Measurements from ENCODE around the gene FAM13B. TPM values are rescaled to one million over a fixed set of nuclear protein-coding genes. Genes with fewer than 3 reads are reported as not detected.

FAM13B gene
- total and polyA plus RNA-seq, 10 of the 15 experiments (the other 5 are each of a cell fraction or from before 2014, with no cell fraction given), result 3.6 to 30.0 (median 20.3) TPM

- TF ChIP-seq ZNF687 (IDR thresholded peaks at IDR 0.05), result no peak
- no peak for TF ChIP-seq MAX (IDR thresholded peaks at IDR 0.05; ENCODE audit: low read depth, low read length)
These were observed 5.9 kb upstream of the FAM13B start (continued) for GRCh38 chr5:138038826-138039225.

GRCh38 chr5:138037907-138038633 is 5.2 kb upstream of the FAM13B start:
- H3K27ac ChIP-seq (ENCODE audit: control insufficient read depth, insufficient read depth), result peak overlapping the region; percentile 40
- ChIA-PET CTCF (interaction anchor here (0.8 to 8.8 kb wide), 16 partner anchors 11 to 408 kb away, joined by 3 to 398 read pairs (median 10); no protein-coding TSS in a partner anchor), RAD21 (ENCODE audit: unreplicated experiment) (interaction anchor here (0.6 to 5.0 kb wide), 12 partner anchors 8 to 150 kb away, joined by 3 to 60 read pairs (median 7); partner anchors contain the start of genes PKD2L2 and WNT8A), POLR2A (interaction anchor here (0.8 to 2.6 kb wide), 3 partner anchors 11 to 192 kb away, joined by 3 to 9 read pairs (median 3); no protein-coding TSS in a partner anchor), SMC1A (ENCODE audit: uncharacterized antibody, unreplicated experiment) (interaction anchor here (0.7 to 10.4 kb wide), 10 partner anchors 9 to 258 kb away, joined by 3 to 207 read pairs (median 4); no protein-coding TSS in a partner anchor)
- no TSS peak for BruUV-seq (replicated peaks)
- H4K20me1 ChIP-seq (ENCODE audit: control insufficient read depth, insufficient read depth), result no peaks in the 10 kb centered on the region
- H3K9ac ChIP-seq (ENCODE audit: control insufficient read depth, insufficient read depth, low read length), result no peak overlapping the region
- 7% methylated on average over 1 of the region's 1 CpG for WGBS (ENCODE audit: insufficient coverage, insufficient replicate concordance, low lambda C conversion rate, missing lambda C conversion rate)
- intact Hi-C loops (cut with micrococcal nuclease; ENCODE audit: unreplicated experiment), result loop anchor here (10.0 kb wide), 2 partner anchors 317 to 413 kb away; partner anchors contain the start of gene KDM3B
- ATAC-seq (peak; percentile 37), DNase-seq (ENCODE audit: low read depth, low spot score) (no peak), FAIRE-seq (no peak)
- peak overlapping the region; percentile 31; the same call in 1 of the 2 replicates for H2AFZ ChIP-seq (ENCODE audit: control insufficient read depth, low read depth, low read length)
- H3K9me3 ChIP-seq (replicated peaks; ENCODE audit: control insufficient read depth, insufficient read depth, low read length), result no peaks in the 10 kb centered on the region
- in situ Hi-C loops (cut with MboI), result no loop called here
- H3K4me3 ChIP-seq, result no peak overlapping the region
- peaks cover 5% of the 10 kb centered on the region for H3K79me2 ChIP-seq (ENCODE audit: control insufficient read depth, insufficient read depth, low read length)
- H3K4me1 ChIP-seq (ENCODE audit: control insufficient read depth, insufficient read depth, low read length), result peaks cover 22% of the 10 kb centered on the region
- peak overlapping the region; percentile 0; the same call in 1 of the 2 replicates for H3K4me2 ChIP-seq (ENCODE audit: control insufficient read depth, insufficient read depth)
- no peaks in the 10 kb centered on the region for H3K27me3 ChIP-seq (replicated peaks in 1 of 2; ENCODE audit: control insufficient read depth in 2 of 2, insufficient read depth in 2 of 2, low read length in 1 of 2)
- H3K36me3 ChIP-seq (ENCODE audit: control insufficient read depth in 2 of 2, insufficient read depth in 2 of 2, low read length in 1 of 2), result no peaks in the 10 kb centered on the region
- TF ChIP-seq NFIC (IDR thresholded peaks at IDR 0.05; ENCODE audit: low read depth, low read length), result peak; percentile 58; the same call in 1 of the 2 replicates
- no peak for TF ChIP-seq BACH1 (IDR thresholded peaks at IDR 0.05; ENCODE audit: borderline replicate concordance)
- no peak for TF ChIP-seq FOXM1 (IDR thresholded peaks at IDR 0.05; ENCODE audit: low read depth, low read length)
- TF ChIP-seq SREBF1 (IDR thresholded peaks at IDR 0.05; ENCODE audit: low read length), result no peak
- no peak for TF ChIP-seq ATF7 (IDR thresholded peaks at IDR 0.05; ENCODE audit: low read depth)
- no peak for TF ChIP-seq NRF1 (conservative IDR thresholded peaks at IDR 0.05; ENCODE audit: low read depth, low read length)
- TF ChIP-seq EP300 (IDR thresholded peaks at IDR 0.05; ENCODE audit: borderline replicate concordance in 1 of 2, control insufficient read depth in 1 of 2, low read depth in 2 of 2, low read length in 2 of 2), result no peak
- no peak for TF ChIP-seq CHD1 (IDR thresholded peaks at IDR 0.05; ENCODE audit: low read depth, low read length)
- no peak for TF ChIP-seq USF2 (IDR thresholded peaks at IDR 0.05; ENCODE audit: borderline replicate concordance, low read depth, low read length)
- no peak for TF ChIP-seq WRNIP1 (IDR thresholded peaks at IDR 0.05; ENCODE audit: borderline replicate concordance, low read depth, low read length)
- no peak for TF ChIP-seq BRCA1 (IDR thresholded peaks at IDR 0.05; ENCODE audit: low read depth, low read length)
- no peak for TF ChIP-seq NR2F1 (conservative IDR thresholded peaks at IDR 0.05)
- peak; percentile 53 for TF ChIP-seq MTA2 (IDR thresholded peaks at IDR 0.05; ENCODE audit: low read depth)
- TF ChIP-seq MAX (IDR thresholded peaks at IDR 0.05; ENCODE audit: low read depth, low read length), result no peak
- peak; percentile 63 for TF ChIP-seq JUNB (IDR thresholded peaks at IDR 0.05)

Measured in GM12878 (cell line).